Right ventricle myocardium inferior (tissue), 1 donor: ENCODE results near the gene NUDCD3. TPM values are rescaled to one million over a fixed set of nuclear protein-coding genes. Genes with fewer than 3 reads are reported as not detected.
A peak's percentile ranks its signal among the peaks of the same experiment; 100 is the strongest.

Source experiments
- ATAC-seq: fragments of 200-7000 bp; cut with Tn5 transposase; one replicate; pipeline ENCODE4 v1.9.1; 2020; ENCODE audit warnings: mild to moderate bottlenecking, moderate library complexity
- DNase-seq: peaks from one replicate; pipeline ENCODE4 v3.0.0; 2021; ENCODE audit errors: missing footprints
- intact Hi-C: fragments of 100-400 bp; cut with DNase I; formaldehyde crosslinking; loops from one replicate; pipeline ENCODE4 v1.11.0; 2022
- total RNA-seq: library from RNA; stranded (reverse); fragmentation: NEBNext Ultra II Directional; extraction: Animal tissue kit (Norgen Biotek cat#: 25700); gene quantifications from one replicate; pipeline ENCODE4 v1.2.1, GENCODE V29; 2021
- donor health status: DM: no; HTN: yes; CAD: no; lungs with severe emphysema.

NUDCD3 gene
- total RNA-seq, 1 donor from 2014 or later, result 112 TPM

DNA sequence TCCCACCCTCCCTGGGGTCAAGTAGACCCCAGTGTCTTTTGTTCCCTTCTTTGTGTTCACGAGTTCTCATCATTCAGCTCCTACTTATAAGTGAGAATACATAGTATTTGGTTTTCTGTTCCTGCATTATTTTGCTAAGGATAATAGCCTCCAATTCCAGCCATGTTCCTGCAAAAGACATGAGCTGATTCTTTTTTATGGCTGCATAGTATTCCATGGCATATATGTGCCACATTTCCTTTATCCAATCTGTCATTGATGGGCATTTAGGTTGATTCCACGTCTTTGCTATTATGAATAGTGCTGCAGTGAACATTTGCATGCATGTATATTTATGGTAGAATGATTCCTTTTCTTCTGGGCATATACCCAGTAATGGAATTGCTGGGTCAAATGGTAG lies 136.8 kb downstream of the NUDCD3 start:
- intact Hi-C loops, result no loop called here
- DNase-seq (no peak), ATAC-seq (no peak)

- DNase-seq, result no peak
- intact Hi-C loops, result no loop called here
- peak; percentile 38 for ATAC-seq
Observed at GRCh38 chr7:44348851-44349781, 141.3 kb downstream of the NUDCD3 start.

GRCh38 chr7:44348300-44348699 lies 142.2 kb downstream of the NUDCD3 start:
- DNase-seq (no peak), ATAC-seq (peak; percentile 29)
- intact Hi-C loops, result no loop called here

- DNase-seq, result peak; percentile 73
- peak; percentile 66 for ATAC-seq
- intact Hi-C loops, result no loop called here
Observed at GRCh38 chr7:44347546-44348114, 142.8 kb downstream of the NUDCD3 start.

GRCh38 chr7:44346063-44346462 lies 144.4 kb downstream of the NUDCD3 start:
- DNase-seq (no peak), ATAC-seq (no peak)
- intact Hi-C loops, result no loop called here

- no peak for ATAC-seq
- DNase-seq, result no peak
- intact Hi-C loops, result no loop called here
Observed at GRCh38 chr7:44341401-44341800, 149.1 kb downstream of the NUDCD3 start.

DNA sequence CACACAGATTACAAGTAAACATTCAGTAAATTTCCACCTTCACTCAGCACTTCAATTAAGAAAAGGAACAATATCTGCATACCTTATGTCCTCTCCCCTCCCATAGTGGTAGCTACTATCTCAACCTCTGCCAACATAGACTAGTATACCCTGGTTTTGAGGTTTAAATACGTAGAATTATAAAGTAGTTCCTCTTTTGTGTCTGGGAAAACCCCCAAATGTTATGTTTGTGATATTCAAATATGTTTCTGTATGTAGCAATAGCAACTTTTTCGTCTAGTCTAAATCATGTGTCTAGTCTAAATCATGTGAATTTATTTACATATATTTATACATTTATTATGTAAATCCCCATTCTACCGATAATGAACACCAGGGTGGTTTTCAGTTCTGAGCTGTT lies 151.9 kb downstream of the NUDCD3 start:
- no peak for DNase-seq
- no peak for ATAC-seq
- intact Hi-C loops, result no loop called here

GRCh38 chr7:44336491-44336890 lies 154.0 kb downstream of the NUDCD3 start:
- ATAC-seq (no peak), DNase-seq (no peak)
- intact Hi-C loops, result no loop called here

DNA sequence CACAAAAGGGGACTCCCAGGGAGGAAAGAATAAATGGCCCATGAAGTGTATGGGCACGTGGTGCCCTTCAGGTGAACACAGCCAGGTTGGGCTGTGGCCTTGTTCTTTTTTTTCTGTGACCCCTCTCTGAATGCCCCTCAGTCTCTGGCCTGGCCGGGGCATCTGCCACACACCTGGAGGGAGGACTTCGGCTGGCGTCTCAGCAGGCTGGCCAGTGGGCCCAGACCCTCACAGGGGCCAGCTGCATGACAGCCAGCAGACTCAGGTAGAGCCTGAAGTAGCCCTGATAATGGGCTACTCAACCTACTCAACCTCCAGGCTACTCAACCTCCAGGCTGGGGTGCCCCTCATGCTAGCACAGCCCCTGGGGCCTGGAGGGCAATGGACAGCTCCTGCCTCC lies 155.3 kb downstream of the NUDCD3 start:
- DNase-seq, result no peak
- intact Hi-C loops, result no loop called here
- no peak for ATAC-seq

DNA sequence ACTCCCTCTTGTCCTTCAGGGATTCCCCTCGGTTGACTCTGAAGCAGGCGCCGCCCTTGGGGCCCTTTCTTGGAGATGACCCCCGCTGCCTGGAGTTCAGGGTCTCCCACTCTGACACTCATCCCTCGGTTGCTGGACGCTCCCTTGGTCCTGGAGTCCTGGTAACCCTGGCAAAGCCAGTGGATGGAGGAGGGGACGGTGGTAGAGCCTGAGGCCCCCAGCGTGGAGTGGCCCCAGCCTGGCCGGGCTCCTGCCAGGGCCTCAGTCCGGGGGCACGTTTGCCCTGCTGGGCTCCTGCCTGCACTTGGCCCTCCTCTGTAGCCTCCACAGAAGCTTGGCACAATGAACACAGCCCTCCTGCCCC lies 155.7 kb downstream of the NUDCD3 start:
- no peak for DNase-seq
- no peak for ATAC-seq
- intact Hi-C loops, result no loop called here

DNA sequence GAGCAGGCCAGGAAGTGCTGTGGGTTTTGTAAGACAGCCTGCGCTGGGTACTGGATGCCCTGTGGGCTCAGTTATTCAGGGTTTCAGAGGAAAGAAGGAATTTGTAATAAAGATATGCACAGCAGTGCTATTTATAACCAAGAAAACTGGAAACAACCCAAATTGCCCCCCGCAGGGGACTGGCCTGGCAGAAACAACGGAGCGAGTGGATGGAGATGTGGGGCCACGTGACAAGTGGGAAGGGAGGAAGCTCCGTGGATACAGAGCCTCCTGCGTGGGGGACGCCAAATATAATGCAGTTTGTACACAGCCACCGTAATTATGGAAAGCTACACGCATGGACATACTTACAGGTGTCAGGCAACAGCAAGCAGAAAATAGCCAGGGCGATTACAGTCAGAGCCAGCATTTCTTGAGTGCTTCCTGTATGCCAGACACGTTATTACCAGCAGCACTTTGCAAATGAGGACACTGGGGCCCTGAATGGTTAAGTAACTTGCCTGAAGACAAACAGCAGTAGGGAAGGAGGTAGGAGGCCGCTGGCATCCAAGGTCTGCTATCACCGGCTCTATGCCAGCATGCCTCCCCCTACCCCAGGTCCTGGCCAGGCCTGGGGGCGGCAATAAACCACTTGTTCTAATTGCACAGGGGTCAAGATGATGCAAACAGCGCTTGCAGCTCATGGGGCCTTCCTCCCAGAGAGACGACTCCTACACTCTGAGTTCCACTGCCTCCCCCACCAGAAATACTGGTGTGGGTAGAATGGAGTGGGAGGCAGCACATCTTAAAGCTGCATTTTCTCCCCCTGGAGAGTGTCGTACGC lies 156.3 kb downstream of the NUDCD3 start:
- intact Hi-C loops, result no loop called here
- DNase-seq, result no peak
- ATAC-seq, result peak; percentile 72

- ATAC-seq (no peak), DNase-seq (no peak)
- intact Hi-C loops, result no loop called here
Observed at GRCh38 chr7:44331682-44332081, 158.8 kb downstream of the NUDCD3 start.

DNA sequence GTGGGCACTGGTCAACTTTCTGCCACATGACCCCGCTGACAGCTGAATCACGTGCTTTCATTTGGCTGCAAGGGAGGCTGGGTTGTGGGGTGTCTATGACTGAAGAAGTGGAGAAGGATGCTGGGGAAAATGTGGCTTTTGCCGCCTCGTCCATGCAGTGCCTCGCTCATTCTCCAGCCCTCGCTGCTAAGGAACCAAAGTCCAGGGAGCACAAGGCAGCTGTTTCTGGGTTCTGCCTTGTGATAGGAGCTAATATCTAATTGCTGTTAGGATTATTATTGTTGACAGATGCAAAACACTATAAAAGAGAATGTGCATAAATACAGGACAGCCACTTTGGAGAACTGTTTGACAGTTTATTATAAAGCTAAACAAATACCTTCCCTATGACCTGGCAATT lies 160.1 kb downstream of the NUDCD3 start:
- intact Hi-C loops, result no loop called here
- ATAC-seq, result no peak
- no peak for DNase-seq

GRCh38 chr7:44329888-44330287 lies 160.6 kb downstream of the NUDCD3 start:
- intact Hi-C loops, result loop anchor here (10.0 kb wide), 1 partner anchor 195 kb away; no protein-coding TSS in a partner anchor
- ATAC-seq, result no peak
- DNase-seq, result no peak

Other genes starting within 250 kb of the NUDCD3 start
- gene CAMK2B, start 165.1 kb downstream of the NUDCD3 start, total RNA-seq, result 95.4 TPM
- gene NPC1L1, start 50.7 kb upstream of the NUDCD3 start, total RNA-seq, result 0.05 TPM
- 29.6 TPM for gene DDX56, start 83.2 kb upstream of the NUDCD3 start, total RNA-seq
- 49.7 TPM for gene TMED4, start 91.6 kb upstream of the NUDCD3 start, total RNA-seq
- 679 TPM for gene OGDH, start 116.0 kb upstream of the NUDCD3 start, total RNA-seq